Endometrial microvascular endothelial cells (primary cell): ENCODE measurements around the gene TRPC1. TPM values are rescaled to one million over a fixed set of nuclear protein-coding genes. Genes with fewer than 3 reads are reported as not detected.
"Not testable (repeated sequence)": the region's sequence is repeated elsewhere in the genome, so short reads cannot be mapped to it uniquely, and the experiment has no call there.

ENCODE experiments used
- in situ Hi-C: cut with HindIII; loops from 2 replicates; pipeline ENCODE4 v1.10.0; 2017; ENCODE audit warnings: low sequenced_read_pairs, low pct_unique_long_range_greater_than_20kb; ENCODE audit errors: inconsistent ontology term
- total RNA-seq: library from RNA; depleted of rRNA; stranded (reverse); fragments of >200 nt; gene quantifications from one replicate; pipeline ENCODE4 v1.2.3, GENCODE V29; 2015; ENCODE audit errors: inconsistent ontology term

TRPC1 gene
- 2.1 TPM for total RNA-seq

- in situ Hi-C loops = no loop called here
Observed at GRCh38 chr3:142723968-142724681, at the start of gene TRPC1. Gene TRPC1, plus strand, starts transcription at chr3:142724034. Its CDS starts 526 bp downstream, at chr3:142724560.

- in situ Hi-C loops = no loop called here
Observed at GRCh38 chr3:142676151-142676550, 47.7 kb upstream of the TRPC1 start.

GRCh38 chr3:142680710-142681109, 43.1 kb upstream of the TRPC1 start:
- in situ Hi-C loops = no loop called here

GRCh38 chr3:142690613-142691012, 33.2 kb upstream of the TRPC1 start:
- in situ Hi-C loops = no loop called here

- in situ Hi-C loops = no loop called here
Observed at GRCh38 chr3:142691527-142691926, 32.3 kb upstream of the TRPC1 start.

GRCh38 chr3:142693136-142693853, 30.5 kb upstream of the TRPC1 start:
- in situ Hi-C loops = no loop called here

- in situ Hi-C loops = no loop called here
Observed at GRCh38 chr3:142694225-142694624, 29.6 kb upstream of the TRPC1 start.

- in situ Hi-C loops = no loop called here
Observed at GRCh38 chr3:142705198-142705597, 18.6 kb upstream of the TRPC1 start.

GRCh38 chr3:142706321-142707127, 17.3 kb upstream of the TRPC1 start:
- in situ Hi-C loops = no loop called here

- in situ Hi-C loops = no loop called here
Observed at GRCh38 chr3:142709207-142709606, 14.6 kb upstream of the TRPC1 start.

- in situ Hi-C loops = not testable (repeated sequence)
Observed at GRCh38 chr3:142714882-142715281, 9.0 kb upstream of the TRPC1 start.

GRCh38 chr3:142716102-142716501, 7.7 kb upstream of the TRPC1 start:
- in situ Hi-C loops = no loop called here

- in situ Hi-C loops = no loop called here
Observed at GRCh38 chr3:142723665-142723967, 218 bp upstream of the TRPC1 start.

GRCh38 chr3:142724682-142725356, 985 bp downstream of the TRPC1 start:
- in situ Hi-C loops = no loop called here

- in situ Hi-C loops = no loop called here
Observed at GRCh38 chr3:142725357-142725739, 1.5 kb downstream of the TRPC1 start.

- in situ Hi-C loops = no loop called here
Observed at GRCh38 chr3:142726017-142726416, 2.2 kb downstream of the TRPC1 start.

- in situ Hi-C loops = no loop called here
Observed at GRCh38 chr3:142732066-142732465, 8.2 kb downstream of the TRPC1 start.

- in situ Hi-C loops = no loop called here
Observed at GRCh38 chr3:142734834-142735233, 11.0 kb downstream of the TRPC1 start.

- in situ Hi-C loops = no loop called here
Observed at GRCh38 chr3:142735462-142735861, 11.6 kb downstream of the TRPC1 start.
